IPS DF 4.7 (cell line): ENCODE data around the gene GOLGA8S.
"Not testable (repeated sequence)": the region's sequence is repeated elsewhere in the genome, so short reads cannot be mapped to it uniquely, and the experiment has no call there.

ENCODE experiments used
- DNase-seq: peaks from one replicate; pipeline ENCODE4 v3.0.0-alpha.2; 2013; ENCODE audit warnings: low spot score; ENCODE audit errors: extremely low read depth

The GOLGA8S gene

GRCh38 chr15:23354448-23354847 is at the start of gene GOLGA8S:
TSS of gene GOLGA8S (plus strand) at chr15:23354748. CDS start at chr15:23354810, 62 bp downstream.
- not testable (repeated sequence) for DNase-seq

GRCh38 chr15:23304805-23305204 is 49.7 kb upstream of the GOLGA8S start:
- not testable (repeated sequence) for DNase-seq

- DNase-seq, result not testable (repeated sequence)
Measured at GRCh38 chr15:23305921-23306320, 48.6 kb upstream of the GOLGA8S start.

- not testable (repeated sequence) for DNase-seq
Measured at GRCh38 chr15:23311233-23311632, 43.3 kb upstream of the GOLGA8S start.

GRCh38 chr15:23334096-23334495 is 20.5 kb upstream of the GOLGA8S start, which contains the start of gene GOLGA6L26:
TSS of gene GOLGA6L26 (minus strand) at chr15:23334196. CDS start at chr15:23334135, 61 bp downstream.
- DNase-seq, result not testable (repeated sequence)

- not testable (repeated sequence) for DNase-seq
Measured at GRCh38 chr15:23362622-23363021, 8.1 kb downstream of the GOLGA8S start.

- DNase-seq, result not testable (repeated sequence)
Measured at GRCh38 chr15:23364261-23364660, 9.7 kb downstream of the GOLGA8S start.

GRCh38 chr15:23370578-23370977 is 16.0 kb downstream of the GOLGA8S start:
- no peak for DNase-seq

GRCh38 chr15:23371134-23371533 is 16.6 kb downstream of the GOLGA8S start:
- DNase-seq, result not testable (repeated sequence)

GRCh38 chr15:23371868-23372267 is 17.3 kb downstream of the GOLGA8S start:
- DNase-seq, result not testable (repeated sequence)

- DNase-seq, result no peak
Measured at GRCh38 chr15:23372284-23372683, 17.7 kb downstream of the GOLGA8S start.

- not testable (repeated sequence) for DNase-seq
Measured at GRCh38 chr15:23372891-23373600, 18.5 kb downstream of the GOLGA8S start.

GRCh38 chr15:23374226-23374625 is 19.7 kb downstream of the GOLGA8S start:
- DNase-seq, result not testable (repeated sequence)

- not testable (repeated sequence) for DNase-seq
Measured at GRCh38 chr15:23378946-23379345, 24.4 kb downstream of the GOLGA8S start.

- not testable (repeated sequence) for DNase-seq
Measured at GRCh38 chr15:23380700-23381099, 26.2 kb downstream of the GOLGA8S start.

GRCh38 chr15:23381192-23381591 is 26.6 kb downstream of the GOLGA8S start:
- DNase-seq, result not testable (repeated sequence)

- DNase-seq, result no peak
Measured at GRCh38 chr15:23384371-23384770, 29.8 kb downstream of the GOLGA8S start.

- no peak for DNase-seq
Measured at GRCh38 chr15:23385886-23386430, 31.4 kb downstream of the GOLGA8S start.

GRCh38 chr15:23387621-23388190 is 33.2 kb downstream of the GOLGA8S start:
- no peak for DNase-seq

- DNase-seq, result no peak
Measured at GRCh38 chr15:23395030-23395692, 40.6 kb downstream of the GOLGA8S start.

GRCh38 chr15:23395832-23396231 is 41.3 kb downstream of the GOLGA8S start:
- DNase-seq, result no peak

GRCh38 chr15:23397779-23398178 is 43.2 kb downstream of the GOLGA8S start:
- DNase-seq, result no peak
